ENCODE data around the gene ADPRM.

- TF ChIP-seq, protein P1, sequence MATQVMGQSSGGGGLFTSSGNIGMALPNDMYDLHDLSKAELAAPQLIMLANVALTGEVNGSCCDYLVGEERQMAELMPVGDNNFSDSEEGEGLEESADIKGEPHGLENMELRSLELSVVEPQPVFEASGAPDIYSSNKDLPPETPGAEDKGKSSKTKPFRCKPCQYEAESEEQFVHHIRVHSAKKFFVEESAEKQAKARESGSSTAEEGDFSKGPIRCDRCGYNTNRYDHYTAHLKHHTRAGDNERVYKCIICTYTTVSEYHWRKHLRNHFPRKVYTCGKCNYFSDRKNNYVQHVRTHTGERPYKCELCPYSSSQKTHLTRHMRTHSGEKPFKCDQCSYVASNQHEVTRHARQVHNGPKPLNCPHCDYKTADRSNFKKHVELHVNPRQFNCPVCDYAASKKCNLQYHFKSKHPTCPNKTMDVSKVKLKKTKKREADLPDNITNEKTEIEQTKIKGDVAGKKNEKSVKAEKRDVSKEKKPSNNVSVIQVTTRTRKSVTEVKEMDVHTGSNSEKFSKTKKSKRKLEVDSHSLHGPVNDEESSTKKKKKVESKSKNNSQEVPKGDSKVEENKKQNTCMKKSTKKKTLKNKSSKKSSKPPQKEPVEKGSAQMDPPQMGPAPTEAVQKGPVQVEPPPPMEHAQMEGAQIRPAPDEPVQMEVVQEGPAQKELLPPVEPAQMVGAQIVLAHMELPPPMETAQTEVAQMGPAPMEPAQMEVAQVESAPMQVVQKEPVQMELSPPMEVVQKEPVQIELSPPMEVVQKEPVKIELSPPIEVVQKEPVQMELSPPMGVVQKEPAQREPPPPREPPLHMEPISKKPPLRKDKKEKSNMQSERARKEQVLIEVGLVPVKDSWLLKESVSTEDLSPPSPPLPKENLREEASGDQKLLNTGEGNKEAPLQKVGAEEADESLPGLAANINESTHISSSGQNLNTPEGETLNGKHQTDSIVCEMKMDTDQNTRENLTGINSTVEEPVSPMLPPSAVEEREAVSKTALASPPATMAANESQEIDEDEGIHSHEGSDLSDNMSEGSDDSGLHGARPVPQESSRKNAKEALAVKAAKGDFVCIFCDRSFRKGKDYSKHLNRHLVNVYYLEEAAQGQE (IDR thresholded peaks at IDR 0.05; ENCODE audit: low read depth, low read length): no peak
- TF ChIP-seq POLR2AphosphoS5 (IDR thresholded peaks at IDR 0.05; ENCODE audit: low read depth, low read length) (no peak), MXI1 (IDR thresholded peaks at IDR 0.05; ENCODE audit: low read depth, low read length) (no peak), TCF12 (IDR thresholded peaks at IDR 0.05) (no peak), TAF1 (IDR thresholded peaks at IDR 0.05; ENCODE audit: borderline replicate concordance, low read depth, low read length) (no peak), FOXJ3 (CRISPR knock-in tag; IDR thresholded peaks at IDR 0.05) (no peak), SMC3 (IDR thresholded peaks at IDR 0.05; ENCODE audit: low read depth, low read length) (no peak)
- TF ChIP-seq, protein P2, sequence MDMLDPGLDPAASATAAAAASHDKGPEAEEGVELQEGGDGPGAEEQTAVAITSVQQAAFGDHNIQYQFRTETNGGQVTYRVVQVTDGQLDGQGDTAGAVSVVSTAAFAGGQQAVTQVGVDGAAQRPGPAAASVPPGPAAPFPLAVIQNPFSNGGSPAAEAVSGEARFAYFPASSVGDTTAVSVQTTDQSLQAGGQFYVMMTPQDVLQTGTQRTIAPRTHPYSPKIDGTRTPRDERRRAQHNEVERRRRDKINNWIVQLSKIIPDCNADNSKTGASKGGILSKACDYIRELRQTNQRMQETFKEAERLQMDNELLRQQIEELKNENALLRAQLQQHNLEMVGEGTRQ (IDR thresholded peaks at IDR 0.05; ENCODE audit: borderline replicate concordance, low read depth, low read length): no peak
- TF ChIP-seq, protein P3, sequence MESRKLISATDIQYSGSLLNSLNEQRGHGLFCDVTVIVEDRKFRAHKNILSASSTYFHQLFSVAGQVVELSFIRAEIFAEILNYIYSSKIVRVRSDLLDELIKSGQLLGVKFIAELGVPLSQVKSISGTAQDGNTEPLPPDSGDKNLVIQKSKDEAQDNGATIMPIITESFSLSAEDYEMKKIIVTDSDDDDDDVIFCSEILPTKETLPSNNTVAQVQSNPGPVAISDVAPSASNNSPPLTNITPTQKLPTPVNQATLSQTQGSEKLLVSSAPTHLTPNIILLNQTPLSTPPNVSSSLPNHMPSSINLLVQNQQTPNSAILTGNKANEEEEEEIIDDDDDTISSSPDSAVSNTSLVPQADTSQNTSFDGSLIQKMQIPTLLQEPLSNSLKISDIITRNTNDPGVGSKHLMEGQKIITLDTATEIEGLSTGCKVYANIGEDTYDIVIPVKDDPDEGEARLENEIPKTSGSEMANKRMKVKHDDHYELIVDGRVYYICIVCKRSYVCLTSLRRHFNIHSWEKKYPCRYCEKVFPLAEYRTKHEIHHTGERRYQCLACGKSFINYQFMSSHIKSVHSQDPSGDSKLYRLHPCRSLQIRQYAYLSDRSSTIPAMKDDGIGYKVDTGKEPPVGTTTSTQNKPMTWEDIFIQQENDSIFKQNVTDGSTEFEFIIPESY (IDR thresholded peaks at IDR 0.05; ENCODE audit: borderline replicate concordance, low read depth): no peak
- TF ChIP-seq, protein P4, sequence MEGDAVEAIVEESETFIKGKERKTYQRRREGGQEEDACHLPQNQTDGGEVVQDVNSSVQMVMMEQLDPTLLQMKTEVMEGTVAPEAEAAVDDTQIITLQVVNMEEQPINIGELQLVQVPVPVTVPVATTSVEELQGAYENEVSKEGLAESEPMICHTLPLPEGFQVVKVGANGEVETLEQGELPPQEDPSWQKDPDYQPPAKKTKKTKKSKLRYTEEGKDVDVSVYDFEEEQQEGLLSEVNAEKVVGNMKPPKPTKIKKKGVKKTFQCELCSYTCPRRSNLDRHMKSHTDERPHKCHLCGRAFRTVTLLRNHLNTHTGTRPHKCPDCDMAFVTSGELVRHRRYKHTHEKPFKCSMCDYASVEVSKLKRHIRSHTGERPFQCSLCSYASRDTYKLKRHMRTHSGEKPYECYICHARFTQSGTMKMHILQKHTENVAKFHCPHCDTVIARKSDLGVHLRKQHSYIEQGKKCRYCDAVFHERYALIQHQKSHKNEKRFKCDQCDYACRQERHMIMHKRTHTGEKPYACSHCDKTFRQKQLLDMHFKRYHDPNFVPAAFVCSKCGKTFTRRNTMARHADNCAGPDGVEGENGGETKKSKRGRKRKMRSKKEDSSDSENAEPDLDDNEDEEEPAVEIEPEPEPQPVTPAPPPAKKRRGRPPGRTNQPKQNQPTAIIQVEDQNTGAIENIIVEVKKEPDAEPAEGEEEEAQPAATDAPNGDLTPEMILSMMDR (IDR thresholded peaks at IDR 0.05): no peak
Measured at GRCh38 chr17:10648381-10648780, 49.0 kb upstream of the ADPRM start.
